GM19468 (cell line): ENCODE measurements around the gene NUDT21.
"Not testable (repeated sequence)": the region's sequence is repeated elsewhere in the genome, so short reads cannot be mapped to it uniquely, and the experiment has no call there.

Experiments used
- ATAC-seq: cut with Tn5 transposase; IDR thresholded peaks from one replicate; pipeline ENCODE4 v1.9.1; 2021; ENCODE audit warnings: mild to moderate bottlenecking, moderate library complexity, moderate number of reproducible peaks; ENCODE audit not compliant: unreplicated experiment; ENCODE audit errors: extremely low read depth

The NUDT21 gene

DNA sequence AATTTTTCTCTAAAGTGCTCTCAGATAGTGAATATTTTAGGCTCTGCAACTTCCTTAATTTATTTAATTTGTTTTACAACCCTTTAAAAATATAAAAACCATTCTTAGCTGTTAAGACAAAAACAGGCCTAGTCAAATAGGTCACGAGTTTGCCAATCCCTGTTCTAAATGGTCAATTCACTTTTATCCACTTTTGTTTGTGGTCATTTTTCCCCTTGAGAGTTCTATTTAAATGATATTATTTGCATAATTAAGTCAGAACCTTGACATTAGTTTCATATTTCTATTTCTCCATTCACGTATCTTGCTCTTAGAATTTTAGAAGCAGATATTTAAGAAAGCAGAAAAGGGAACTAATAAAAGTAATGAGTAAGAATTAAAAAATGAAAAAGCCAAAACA, 29.8 kb downstream of the NUDT21 start:
- no peak for ATAC-seq

DNA sequence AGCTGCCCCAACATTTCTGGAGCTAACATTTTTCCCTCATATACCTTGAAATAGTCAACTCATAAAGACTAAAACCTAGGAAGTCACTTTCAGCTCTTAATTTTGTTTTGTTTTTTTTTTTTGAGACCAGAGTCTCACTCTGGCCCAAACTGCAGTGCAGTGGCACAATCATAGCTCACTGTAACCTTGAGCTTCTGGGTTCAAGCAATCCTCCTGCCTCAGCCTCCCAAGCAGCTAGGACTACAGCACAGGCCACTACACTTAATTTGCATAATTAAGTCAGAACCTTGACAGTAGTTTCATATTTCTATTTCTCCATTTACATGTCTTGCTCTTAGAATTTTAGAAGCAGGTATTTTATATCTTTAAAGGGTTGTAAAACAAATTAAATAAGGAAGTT, 30.5 kb downstream of the NUDT21 start:
- ATAC-seq = no peak

DNA sequence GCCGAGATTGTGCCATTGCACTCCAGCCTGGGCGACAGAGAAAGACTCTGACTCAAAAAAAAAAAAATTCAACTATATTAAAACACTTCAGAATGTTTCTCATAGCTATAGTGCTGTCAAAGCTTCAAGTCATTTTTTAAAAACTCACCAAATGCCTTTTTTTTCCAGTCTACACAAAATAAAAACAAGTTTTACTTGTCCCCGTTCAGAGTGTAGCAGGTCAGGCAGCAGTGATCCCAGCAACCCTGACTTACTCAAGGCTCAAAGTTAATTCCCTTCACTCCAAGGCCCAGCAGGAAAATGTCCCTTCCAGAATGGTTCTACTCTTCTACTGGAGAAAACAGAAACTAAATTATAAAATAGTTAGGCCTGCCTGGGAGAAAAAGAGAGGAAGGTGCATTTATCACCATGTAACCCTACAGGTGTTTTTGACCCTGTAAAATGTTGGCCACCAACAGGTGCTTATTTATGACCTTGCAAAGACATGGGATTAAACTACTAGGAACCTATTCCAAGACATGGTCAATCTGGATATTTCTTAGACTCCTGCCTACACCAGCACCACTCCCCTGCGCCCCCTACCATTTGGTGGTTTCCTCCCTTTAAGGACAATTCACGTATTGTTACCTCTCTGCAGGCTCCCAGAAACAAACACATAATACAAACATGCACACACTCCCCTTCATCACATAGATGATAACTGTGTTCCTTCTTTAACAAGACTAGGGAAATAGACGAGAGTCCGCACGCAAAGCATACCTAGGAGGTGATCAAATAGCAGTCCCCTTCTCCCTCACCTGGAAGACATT, 31.2 kb downstream of the NUDT21 start:
- no peak for ATAC-seq

DNA sequence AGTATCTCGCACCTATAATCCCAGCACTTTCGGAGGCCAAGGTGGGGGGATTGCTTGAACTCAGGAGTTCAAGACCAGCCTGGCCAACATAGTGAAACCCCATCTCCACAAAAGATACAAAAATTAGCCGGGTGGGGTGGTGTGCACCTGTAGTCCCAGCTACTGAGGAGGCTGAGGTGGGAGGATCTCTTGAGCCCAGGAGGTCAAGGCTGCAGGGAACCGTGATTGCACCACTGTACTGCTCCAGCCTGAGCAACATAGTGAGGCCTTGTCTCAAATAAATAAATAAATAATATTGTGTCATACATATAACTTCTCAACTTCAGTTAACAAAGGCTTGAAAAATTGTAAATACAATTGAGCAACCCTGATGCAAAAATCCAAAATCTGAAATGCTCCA, 34.0 kb downstream of the NUDT21 start:
- no peak for ATAC-seq

DNA sequence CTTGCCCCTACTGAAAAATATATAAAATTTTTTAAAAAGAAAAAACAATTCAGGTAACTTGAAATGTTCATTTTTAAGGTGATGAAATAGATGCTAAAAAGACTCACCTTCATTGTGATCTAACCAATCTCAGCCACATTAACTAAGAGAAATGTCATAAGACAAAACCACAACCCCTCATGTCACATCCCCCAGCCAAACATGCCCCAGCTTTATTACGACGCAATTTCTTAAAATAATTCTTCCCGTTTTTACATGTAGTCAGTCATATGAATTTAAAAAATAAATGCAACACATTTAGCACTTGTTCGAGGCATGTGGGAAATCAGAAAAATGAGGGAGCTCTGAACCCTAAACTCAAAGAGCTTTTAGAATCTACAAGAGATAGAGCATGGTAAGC, 35.3 kb downstream of the NUDT21 start:
- ATAC-seq = no peak

DNA sequence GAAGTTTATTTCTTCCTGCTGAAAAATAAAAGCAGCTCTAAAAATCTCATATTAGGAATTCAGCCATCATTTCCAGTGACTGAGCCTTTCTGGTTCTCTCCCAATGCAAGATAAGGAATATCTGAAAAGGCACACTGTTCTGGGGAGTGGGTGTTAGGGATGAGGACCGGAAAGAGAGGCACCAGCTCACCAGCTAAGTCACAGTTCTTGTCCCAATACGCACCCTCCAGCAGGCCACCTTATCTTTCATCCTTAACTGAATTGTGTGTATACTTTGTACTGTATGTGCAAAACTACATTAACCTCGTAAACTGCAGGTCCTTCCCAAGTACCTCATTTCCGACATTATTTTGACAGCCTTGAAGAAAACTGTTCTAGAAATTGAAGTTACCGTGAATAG, 36.8 kb downstream of the NUDT21 start:
- ATAC-seq = no peak

DNA sequence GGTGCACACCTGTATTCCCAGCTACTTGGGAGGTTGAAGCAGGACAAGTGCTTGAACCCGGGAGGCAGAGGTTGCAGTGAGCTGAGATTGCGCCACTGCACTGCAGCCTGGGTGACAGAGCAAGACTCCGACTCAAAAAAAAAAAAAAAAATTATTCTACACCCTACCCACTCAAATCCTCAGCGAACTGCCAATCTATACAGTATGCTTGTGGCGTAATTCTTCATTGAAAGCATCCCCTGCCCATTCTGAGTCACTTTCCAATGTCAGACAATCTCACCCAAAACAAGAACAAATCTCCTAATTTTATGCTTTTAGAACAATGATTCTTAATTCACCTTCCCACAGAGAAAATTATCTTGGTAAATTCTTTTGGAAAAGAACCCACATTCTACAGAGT, 37.8 kb downstream of the NUDT21 start:
- no peak for ATAC-seq

DNA sequence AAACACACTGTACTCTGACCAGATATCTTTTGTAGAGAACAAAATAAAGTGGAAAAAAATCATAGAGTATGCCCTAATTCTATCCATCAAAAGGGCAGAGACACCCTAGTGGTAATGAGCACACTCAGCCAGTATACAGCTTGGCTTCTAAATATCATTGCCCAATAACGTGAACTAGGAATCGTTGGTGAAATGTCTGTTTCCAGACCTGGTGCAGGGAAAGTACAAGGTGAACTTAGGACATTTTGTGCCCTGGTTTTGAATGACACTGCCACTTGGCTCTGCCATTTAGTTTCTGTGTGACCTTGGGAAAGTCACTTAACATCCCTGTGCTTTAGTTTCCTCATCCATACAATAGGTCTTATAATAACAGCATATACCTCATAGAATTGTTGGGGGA, 39.5 kb downstream of the NUDT21 start:
- no peak for ATAC-seq

DNA sequence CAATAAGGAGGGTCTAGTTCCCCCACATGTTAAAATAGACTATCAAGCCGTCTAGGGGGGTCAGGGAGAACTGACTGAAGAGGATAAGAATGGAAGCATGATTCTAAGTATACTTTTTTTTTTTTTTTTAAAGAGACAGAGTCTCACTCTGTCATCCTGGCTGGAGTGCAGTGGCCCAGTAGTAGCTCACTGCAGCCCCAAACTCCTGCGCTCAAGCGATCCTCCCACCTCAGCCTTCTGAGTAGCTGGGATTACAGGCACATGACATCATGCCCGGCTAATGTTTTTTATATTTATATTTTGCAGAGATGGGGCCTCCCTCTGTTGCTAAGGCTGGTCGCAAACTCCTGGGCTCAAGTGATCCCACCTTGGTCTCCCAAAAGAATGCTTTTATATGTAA, 40.0 kb downstream of the NUDT21 start:
- ATAC-seq = no peak

DNA sequence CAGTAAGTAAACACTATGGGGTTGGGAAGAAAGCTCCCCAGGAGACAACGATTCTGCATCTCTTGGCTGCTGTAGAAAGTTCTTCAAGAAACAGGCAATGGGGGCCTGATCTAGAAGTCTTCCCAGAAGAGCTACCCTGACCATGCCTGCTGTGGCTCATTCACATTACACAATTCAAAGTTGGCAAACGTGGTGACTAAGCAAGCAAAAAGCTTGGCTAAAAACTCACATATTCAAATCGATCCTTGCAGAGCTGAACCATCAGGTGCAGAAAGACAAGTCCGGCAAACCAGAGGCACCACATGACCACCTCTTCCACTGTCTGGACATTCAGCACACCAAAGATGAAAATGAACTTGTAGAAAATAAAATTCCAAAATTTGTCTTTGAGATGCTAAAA, 41.9 kb downstream of the NUDT21 start:
- no peak for ATAC-seq

DNA sequence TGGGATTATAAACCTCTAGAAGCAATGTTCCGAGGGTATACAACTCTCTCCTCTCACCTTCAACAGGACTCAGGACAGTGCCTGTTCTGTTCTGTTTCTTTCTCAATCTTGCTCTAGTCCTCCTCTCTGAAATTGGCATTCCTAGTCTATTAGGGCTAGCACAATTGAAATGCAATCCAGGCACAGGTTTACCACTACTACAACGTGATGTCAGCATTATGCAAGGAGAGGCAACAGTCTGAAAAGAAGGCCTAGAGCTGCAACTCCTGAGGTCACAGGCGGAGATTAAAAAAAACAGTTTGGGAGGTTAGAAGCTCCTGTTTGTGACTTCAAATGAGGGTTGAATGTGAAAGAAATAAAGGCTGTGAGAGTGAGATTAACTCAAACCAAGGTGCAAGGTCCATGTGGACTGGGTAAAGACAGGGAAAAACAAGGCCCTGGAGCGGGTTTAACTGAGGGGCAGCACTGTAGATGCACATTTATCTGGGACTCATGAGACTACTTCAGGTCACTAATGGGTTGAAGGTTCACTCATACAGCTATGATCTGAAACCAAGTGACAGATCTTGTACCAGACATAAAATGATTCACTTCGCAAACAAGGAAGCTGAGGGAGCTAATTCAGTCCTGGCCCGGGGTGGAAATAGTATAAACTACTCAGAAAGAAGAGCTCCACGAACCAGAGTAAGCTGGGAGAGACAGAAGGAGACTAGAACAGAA, 42.6 kb downstream of the NUDT21 start:
- ATAC-seq = no peak

DNA sequence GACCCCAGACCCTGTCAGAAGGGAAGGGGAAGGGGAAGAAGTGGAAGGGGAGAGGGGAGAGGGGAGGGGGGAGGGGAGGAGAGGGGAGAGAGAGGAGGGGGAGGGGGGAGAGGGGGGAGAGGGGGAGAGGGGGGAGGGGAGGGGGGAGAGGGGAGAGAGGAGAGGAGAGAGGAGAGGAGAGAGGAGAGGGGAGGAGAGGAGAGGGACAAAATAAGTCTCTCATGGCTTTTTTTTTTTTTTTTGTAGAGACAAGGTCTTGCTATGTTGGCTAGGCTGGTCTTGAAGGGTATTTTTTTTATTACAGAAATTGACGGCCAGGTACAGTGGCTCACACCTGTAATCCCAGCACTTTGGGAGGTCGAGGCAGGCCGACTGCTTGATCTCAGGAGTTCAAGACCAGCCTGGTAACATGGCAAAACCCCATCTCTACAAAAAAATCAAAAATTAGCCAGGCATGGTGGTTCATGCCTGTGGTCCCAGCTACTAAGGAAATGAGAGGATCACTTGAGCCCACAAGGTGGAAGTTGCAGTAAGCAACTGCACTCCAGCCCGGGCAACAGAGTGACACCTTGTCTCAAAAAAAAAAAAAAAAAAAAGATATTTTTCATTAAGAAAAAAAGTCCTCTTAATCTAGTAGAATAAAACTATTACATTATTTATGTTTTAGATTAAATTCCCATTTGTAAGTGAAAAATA, 45.0 kb downstream of the NUDT21 start:
- ATAC-seq = no peak

DNA sequence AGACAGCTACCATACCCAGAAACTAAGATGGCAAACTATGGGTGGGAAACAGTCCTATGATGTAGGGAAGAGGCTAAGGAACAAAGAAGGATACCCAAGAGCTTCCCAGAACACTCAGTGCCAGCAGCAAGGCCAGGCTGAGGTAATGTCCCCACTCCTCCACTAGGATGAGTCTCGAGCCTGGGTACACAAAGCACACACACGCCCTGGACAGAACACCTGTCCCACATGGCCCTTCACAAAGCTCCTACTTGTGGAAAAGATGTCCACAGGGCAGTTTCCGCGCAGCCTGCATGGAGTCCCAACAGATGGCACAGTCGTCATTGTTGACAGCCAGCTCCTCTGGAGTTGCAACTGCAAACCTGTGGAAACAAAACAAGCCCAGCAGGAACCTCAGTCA, 49.6 kb downstream of the NUDT21 start:
- no peak for ATAC-seq

DNA sequence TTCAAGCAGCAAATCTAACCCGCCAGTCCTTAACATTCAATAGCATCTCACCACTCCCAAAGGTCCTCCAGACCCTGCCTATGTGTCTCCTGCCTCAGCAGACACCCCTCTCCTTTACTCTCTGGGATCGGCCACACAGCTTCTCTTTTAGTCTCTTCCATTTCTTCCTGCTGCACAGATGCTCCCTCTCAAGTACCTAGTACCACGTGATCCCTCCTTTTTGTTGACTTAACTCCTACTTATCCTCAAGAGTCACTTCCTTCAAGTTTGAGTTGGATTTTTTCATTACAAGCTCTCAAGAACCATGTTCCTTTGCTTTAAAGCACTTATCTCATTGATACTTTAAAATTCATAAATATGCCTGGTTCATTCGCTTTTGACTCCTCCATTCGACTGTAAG, 50.7 kb downstream of the NUDT21 start:
- ATAC-seq = no peak

DNA sequence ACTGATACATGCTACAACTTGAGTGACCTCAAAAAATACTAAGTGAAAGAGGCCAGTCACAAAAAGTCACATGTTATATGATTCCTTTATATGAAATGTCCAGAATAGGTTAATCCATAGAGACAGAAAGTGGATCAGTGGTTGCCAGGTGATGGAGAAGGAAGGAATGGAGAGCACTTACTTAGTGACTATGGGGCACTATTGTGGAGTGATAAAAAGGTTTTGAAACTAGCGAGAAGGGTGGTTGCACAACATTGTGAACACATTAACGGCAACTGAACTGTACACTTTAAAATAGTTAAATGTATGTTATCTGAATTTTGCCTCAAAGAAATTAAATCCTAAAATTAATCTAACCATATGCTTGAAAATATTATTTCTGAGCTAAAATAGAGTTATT, 51.6 kb downstream of the NUDT21 start:
- ATAC-seq = no peak

DNA sequence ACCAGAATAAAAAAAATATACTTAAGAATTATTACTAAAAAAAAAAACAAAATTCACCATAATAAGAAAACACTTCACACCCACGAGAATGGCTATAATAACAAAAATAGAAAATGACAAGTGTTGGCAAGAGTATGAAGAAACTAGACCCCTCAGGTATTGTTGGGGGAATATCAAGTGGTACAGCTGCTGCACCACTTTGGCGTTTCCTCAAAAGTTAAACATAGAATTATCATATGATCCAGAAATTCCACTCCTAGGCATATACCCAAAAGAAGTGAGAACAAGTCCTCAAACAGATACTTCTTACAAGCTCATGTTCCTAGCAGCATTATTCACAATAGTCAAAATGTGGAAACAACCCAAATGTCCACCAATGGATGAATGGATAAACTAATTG, 52.1 kb downstream of the NUDT21 start:
- ATAC-seq = no peak

DNA sequence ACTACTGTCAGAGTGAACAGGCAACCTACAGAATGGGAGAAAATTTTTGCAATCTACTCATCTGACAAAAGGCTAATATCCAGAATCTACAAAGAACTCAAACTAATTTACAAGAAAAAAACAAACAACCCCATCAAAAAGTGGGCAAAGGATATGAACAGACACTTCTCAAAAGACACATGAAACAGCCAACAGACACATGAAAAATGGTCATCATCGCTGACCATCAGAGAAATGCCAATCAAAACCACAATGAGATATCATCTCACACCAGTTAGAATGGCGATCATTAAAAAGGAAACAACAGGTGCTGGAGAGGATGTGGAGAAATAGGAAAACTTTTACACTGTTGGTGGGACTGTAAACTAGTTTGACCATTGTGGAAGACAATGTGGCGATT, 54.4 kb downstream of the NUDT21 start:
- not testable (repeated sequence) for ATAC-seq

DNA sequence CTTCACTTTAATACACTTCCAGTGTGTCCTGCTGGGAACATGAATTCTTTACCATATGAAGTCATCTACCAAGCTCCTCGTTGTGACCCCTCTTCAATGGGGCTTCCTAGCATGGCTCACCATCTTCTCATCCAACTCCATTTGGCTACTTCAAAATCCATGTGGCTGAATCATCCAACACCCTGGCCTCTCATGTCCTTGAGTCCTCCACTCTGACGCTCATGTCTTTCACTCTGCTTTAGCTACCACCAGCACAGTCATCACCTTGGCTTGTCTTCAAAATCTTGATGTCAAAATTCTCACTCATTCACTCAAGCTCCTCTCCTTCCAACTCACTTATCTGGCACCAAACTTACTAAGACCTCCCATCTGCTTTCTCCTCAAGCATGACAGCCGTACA, 61.6 kb downstream of the NUDT21 start:
- ATAC-seq = no peak

DNA sequence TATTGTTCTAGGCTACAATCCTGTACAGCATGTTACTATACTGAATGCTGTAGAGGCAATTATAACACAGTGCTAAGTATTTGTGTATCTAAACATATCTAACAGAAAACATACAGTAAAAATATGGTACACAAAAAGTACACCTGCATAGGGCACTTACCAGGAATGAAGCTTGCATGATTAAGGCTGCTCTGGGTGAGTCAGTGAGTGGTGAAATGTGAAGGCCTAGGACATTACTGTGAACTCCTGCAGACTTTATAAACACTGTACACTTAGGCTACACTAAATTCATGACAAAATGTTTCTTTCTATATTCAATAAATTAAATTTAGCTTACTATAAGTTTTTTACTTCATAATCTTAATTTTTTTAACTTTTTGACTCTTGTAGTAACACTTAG, 62.9 kb downstream of the NUDT21 start:
- no peak for ATAC-seq

DNA sequence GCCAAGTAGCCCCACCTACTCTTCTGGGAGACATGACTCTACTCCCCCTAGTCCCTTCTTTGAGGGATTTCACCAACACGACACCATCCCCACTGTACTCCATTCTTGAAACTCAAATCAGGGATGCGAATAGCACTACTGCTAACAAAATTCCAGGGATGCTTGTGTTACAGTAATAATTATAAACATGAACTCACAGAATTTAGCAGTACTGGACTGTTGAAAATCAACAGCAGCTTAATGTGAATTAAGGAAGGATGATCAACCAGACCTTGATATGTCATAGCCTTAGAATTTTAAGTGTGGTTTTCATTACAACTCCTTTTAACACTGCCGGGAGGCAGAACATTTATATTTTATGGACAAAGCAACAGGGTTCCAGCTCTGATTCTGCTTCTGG, 63.7 kb downstream of the NUDT21 start:
- no peak for ATAC-seq

DNA sequence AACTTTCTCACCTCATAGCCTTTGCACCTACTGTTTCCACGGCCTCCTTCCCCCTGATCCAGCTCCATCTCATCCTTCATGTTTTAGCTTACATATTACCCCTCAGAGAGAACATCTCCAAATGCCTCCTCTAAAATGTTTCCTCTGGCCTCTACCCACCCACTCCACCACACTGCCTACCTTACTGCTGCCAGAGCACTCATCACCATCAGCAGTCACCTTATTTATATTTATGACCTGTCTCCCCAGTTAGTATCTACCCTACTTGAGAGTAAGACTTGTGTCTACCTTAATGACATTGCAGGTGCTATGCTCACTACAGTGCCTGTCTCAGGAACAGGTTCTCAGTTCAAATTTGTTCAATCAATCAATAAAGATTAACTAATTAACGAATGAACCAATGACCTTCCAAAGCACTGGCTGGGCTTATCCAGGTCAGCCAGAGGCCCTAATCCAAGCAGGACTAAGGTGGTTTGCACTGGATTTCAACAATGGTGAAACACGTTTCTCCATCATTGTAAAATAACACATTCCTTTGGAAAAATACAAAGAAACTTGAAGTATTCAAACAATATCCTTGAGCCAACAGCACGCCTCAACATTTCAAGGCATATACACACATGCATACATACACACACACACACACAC, 66.9 kb downstream of the NUDT21 start:
- ATAC-seq = no peak
